RKO (cell line): Measurements from ENCODE around the gene FAAP100.

ENCODE experiments used
- DNase-seq: peaks from one replicate; pipeline ENCODE4 v3.0.0-alpha.2; 2016; ENCODE audit warnings: low spot score

The FAAP100 gene

DNA sequence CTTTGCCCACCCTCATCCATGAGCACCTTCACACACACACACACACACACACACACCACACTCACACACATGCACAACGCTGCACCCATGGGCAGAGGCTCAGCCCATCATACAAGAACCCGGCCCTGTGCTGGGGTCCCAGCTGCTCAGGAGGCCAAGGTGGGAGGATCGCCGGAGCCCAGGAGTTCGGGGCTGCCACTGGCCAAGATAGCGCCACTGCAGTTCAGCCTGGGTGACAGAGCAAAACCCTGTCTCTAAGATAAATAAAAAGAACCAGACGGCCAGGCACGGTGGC lies 27.3 kb downstream of the FAAP100 start:
- no peak for DNase-seq

DNA sequence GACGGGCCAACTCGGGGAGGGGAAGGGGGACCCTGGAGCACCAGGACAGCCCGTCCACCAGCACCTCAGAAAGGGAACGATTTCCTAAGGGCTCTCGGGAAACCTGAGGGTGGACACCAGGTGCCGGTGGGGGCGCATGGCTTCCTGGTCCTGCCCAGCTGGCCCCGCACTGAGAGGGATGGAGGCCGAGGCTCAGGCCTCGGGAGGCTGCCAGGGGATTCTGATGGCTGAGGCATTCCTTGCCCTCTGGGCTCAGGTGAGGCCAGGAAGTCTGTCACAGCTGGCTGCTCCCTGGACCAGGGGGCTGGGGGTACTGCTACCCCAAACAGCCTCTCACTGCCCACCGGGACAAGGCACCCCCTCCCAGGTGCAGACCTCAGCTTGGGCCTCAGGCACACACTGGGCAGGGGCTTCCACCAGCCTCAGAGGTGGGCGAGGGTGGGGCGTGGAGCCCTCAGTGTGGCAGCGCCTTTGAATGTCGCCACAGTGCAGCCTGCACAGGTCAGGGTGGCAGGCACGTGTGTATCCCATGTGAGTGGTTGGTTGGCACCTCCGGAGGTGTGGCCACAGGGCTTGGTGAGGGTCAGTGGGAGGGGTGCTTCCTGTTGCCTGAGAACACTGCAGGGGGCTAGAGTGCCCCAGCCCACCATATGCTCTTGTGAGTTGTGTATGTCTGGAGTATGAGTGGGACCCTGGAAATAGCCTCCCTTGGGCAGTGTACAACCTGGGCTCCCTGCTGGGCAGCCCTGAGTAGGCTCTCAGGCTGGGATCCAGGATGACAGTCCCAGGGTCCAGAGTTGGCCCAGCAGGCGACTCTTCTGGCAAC lies 27.9 kb downstream of the FAAP100 start:
- DNase-seq: no peak

DNA sequence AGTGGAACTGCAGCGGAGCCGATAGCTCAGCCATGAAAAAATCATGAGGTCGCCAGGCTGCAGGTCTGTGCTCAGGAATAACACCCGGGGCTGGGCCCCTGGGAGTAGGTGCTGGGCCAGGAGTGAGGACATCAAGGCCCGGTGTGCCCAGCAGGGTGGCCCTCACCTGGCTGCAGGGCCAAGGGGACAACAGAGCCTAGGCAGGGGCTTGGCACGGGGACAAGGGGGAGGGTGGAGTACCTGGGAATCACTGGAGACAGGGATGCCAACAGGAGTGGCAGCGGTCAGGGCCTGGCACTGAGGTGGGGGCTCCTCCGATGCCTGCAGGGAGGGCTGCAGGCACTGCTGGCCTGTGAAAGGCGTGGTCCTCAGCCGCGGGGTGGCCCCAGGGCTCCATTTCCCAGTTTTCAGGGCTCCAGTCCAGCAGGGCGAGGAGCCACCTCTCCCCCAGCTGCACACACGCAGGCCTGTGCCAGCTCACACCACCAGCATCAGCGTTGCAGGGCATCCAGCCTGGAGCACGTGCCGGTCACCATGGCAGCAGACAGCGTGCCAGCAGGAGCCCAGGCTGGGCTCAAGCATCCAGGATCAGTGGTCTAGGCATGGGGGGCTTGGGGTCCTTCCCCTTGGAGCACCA lies 28.6 kb downstream of the FAAP100 start:
- no peak for DNase-seq

DNA sequence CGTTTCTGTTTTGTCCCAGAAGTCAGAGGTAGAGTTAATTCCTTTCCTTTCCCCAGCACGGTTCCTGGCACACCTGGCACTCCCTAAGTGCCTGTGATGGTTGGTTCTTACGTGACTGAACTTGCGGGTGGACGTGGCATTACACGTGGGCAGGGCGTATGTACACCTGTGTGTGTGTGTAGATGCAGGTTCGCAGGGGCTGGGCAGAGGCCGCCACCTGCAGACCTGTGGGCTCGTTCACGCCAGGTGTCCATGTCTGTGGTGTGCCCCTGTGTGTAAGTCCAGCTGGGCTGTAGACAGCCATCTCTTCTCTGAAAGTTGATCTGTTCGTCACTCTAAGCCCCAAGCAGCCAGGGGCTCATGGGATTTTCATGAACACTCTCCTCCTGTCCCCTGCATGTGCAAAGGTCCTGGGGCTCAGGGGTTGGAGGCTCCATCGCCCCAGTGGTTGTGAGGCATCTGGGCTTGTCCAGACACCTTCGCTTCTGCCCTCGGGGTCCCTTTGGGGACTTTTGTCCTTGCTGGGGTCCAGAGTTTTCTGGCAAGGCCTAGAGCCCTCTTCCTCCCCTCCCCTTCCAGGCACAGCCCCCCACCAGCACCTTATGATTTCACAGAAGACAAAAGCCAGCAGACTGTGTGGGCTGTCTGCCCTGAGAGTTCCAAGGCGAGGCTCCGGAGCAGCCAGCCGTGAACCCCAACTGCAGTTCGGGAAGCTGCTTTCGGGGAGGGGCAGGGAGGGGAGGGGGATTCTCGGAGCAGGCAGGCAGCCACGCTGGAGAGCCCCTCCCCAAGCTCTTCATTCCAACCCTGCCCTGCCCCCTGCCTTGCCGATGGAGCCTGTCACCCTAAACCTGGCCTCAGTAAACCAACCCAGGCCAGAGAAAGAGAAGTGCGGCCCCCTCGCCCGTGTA lies 29.4 kb downstream of the FAAP100 start:
- no peak for DNase-seq

DNA sequence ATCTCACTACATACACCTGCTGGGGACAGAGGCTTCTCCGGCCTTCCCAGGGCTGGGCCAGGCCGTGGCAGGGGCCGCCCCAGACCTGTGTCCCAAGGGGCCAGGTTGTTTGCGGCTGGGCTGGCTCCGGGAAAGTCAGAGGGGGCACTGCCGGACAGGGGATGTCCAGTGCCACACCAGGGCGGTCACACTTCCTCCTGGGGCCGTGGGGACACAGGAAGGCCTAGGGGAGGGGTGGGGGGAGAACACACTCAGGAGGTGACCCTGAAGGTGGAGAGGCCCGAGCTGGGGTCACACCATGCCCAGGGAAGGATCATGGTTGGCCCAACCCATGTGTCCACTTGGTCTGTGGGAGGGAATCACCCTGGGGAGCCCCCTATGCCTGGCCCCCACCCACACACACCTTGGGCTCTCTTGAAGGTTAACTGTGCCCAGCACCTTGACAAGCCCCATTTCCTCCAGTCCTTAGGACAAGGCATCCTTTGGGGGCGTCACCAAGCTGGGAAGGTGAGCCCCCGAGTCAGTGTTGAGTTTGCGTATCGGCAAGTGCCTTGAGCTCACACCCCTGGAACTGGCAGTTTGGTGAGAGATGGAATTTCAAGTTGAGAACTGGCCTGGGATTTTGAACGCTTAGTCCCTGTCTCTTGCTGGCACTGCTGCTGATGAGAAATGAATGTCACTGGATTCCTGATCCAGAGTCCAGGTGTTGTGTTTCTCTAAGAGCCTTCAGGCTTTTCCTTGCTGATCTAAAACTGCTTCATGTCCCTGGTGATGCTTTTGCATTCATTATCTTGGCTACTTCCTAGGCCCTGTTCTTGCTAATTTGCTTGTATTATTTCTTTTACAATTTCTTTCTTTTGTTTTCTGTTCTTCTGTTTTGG lies 31.9 kb downstream of the FAAP100 start:
- no peak for DNase-seq

DNA sequence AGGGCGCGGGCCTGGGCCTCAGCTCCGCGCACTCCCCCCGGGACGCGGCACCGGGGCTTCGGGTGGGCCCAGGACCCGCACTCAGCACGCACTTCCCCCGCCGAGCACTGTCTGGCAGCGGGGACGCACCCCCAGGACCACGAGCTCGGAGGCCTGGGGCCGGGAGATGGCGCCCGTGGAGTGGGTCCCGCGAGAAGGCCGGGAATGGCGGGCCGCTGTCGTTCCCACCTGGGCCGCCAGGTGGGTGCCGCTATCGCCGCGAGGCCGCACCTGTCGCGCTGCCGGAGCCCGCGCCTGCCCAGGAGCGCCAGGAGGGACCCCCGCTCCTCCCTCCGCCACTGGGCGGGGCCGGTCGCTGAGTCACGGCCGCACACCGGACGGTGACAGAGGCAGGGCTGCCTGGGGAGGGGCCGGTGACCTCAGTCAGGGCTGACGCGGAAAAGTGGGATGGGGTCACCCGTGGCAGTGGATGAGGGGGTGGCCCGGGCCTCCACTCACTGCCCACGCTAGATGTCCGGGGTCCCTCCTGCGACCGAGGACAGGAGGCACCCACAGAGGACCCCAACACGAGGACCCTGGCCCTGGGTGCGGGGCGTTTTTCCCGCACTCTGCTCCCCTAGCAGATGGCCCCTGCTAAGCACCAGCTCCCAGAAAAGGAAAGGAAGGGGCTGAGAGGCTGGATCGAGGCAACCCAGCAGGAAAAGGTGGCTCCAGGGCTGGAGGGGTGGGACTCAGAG lies 32.7 kb downstream of the FAAP100 start:
- peak; percentile 45 for DNase-seq

DNA sequence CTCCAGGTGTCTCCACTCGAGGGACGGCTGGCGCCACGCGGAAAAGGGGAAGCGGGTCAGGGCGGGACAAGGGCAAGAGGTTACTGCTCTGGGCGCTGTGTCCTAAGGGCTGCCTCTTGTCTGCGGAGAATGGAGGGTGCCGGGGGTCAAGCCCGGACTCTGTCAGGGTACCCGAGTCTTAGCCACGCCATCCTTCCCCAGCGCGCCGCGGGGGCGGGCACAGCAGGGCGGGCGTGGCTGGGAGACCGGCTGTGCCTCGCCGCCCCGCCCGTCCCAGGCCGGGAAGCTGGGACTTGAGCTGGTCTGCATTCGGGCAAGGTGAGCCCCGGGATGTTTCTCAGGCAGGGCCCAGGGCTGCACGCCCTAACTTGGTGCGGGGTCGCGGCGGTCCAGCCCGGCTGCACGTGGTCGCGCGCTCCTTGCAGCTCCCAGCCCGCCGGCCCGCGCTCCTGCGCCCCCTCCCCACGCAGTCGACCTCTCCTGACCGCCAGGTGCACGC lies 33.3 kb downstream of the FAAP100 start:
- peak; percentile 66 for DNase-seq

DNA sequence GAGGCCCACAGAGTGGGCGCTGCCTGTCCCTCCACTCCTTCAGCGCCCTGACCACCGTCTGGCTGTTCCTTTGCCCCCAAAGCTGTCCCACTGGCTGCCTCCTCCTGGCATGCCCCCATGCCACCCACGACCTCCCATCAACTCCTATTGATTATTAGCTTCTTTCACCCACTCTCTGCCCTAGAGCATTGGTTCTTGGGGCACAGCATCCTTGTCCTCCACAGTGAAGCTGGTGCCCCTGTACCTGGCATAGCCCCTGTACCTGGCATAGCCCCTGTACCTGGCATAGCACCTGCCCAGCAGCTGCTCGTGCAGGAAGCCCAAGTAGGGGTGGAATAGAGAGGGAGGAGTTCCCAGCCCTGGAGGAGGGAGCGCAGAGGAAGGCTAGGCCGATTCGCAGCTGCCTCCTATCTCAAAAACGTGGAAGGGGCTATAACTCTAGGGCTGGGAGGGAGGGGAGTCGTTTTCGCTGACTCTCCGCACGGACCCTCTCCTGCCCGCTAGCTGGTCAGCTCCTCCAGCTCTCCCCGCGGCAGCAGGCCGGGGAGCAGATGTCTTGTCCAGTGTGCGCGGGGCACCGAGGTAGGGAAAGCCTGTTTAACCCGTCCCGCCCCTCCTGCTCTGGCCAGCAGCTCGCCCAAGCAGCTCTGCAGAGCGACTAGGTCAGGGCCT lies 33.9 kb downstream of the FAAP100 start:
- no peak for DNase-seq

DNA sequence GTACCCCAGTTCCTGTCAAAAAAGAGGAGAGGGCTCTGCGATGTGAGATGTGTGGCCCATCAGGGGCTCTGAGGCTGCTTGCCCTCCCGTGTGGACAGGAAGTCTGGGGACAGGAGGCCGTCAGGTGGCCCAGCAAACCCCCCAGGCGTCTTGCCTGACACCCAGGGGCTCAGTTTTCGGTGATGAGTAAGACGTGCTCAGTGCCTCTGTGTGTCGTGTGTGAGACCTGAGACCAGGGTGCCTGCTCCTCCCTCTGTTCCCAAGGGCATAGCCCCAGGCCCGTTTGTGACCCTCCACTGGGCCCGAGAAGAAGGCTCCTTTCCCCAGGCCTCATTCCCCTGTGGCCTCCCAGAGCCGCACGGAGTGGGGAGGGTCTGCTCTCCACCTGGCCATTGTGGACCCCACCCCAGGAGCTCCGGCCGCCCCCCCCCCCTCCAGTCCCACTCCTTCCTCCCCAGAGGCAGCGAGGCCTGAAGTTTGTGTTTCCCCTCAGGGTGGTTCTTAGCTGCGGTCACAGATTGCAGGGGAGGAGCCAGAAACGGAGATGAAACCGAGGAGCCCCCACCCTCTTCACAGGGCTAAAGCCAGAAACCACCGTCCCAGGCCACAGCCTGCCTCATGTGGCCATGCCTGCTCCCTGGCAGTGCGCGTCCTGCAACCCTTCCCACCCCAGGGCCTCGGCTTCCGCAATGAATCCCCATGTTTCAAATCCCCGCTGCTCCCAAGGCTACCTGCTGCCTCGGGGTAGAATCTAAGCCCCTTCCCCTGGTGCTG lies 34.6 kb downstream of the FAAP100 start:
- peak; percentile 74 for DNase-seq

DNA sequence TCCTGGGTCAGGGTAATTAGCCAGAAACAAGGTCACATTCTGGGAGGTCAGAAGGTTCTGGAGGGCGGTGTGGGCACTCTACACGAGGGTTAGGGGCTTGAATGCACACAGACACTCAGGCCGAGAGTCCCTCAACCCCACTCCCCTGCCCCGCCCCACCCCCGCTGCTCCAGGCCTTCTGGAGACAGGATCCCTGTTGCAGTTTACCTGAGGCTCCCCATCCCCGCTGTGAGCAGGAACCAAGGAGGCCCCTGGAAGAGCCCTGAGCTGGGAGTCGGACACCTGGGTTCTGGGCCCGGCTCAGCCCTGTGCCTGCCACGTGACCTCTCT lies 35.2 kb downstream of the FAAP100 start:
- DNase-seq: no peak

DNA sequence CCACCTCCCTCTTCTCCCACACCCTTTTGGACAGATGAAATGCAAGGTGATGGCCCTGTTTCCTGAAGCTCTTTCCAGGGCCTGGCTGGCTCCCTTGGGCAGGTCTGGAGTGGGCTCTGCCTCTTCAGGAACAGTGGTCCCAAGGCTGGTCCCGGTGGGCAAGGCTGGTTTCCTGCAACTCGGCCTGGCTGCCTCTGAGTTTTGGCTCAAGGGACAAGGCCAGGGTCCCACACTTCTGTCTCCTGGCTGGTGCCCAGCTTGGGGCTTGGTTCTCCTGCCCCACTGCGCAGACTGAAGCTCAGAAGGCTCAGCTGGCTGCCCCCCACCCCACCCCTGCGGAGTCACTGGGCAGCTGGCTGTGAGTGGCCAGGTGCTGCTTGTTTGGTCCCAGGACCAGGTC lies 35.7 kb downstream of the FAAP100 start:
- no peak for DNase-seq

DNA sequence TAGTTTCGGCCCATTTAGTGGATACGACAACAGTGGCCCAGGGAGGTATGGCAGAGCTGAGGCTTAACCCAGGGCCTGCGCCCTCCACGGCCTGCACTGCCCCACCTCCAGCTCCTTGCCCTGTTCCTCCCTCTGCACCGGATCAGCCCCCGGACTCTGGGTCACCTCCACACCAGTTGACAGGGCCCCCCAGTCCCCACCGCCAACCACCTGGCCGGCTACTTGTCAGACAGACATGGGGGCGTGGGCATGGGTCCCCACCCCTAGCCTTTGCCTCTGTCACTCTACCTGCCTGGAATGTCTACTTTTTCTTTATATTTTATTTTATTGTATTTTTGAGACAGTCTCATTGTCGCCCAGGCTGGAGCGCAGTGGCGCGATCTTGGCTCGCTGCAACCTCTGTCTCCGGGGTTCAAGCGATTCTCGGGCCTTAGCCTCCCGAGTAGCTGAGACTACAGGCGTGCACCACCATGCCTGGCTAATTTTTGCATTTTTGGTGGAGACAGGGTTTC lies 36.6 kb downstream of the FAAP100 start:
- no peak for DNase-seq

DNA sequence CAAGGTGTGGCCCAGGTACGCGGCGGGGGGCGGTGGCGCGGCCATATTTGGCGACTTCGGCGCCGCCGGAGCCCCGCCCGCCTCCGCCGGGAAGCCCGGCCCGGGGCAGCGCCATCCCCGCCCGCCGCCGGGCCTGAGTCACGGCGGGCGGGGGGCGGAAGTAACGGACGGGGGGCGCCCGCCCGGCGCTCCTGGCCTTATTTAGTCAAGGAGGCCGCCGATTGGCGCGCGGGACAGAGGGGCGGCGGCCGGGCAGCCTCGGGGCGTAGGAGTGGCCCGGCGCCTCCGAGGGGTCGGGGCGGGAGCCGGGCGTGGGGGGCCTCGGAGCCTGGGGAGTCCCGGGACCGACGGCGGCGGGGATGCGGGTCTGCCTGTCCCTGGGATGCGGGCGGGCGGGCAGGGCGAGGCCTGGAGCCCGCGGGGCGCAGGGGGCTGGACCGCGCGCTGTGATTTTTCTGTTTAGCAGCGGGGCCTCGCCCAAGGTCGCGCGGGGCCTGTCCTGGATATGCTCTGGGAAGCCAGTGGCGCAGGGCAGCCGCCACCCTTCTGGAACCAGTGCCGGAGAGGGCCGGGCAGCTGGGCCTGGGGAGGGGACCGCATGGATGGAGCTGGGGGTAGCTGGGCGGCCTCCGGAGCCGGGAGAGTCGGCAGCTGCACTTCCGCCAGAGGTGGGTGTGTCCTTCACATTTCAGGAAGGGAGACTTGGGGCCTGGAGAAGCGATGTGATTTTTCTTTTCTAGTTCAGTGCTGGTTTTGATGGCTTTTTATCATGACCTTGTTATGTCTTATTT lies 37.2 kb downstream of the FAAP100 start:
- peak; percentile 87 for DNase-seq

DNA sequence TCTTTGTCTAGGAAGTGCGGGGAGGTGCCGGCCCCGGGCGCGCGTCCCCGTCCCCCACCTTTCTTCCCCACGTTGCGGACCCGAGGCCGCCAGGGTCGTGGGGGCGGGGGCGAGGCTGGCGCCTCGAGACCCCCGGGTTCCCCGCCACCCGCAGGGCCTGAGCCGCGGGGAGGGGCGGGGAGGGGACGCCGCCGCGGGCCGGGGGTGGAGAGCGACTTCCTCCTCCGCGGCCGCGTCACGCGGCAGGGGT lies 37.7 kb downstream of the FAAP100 start:
- DNase-seq: no peak

DNA sequence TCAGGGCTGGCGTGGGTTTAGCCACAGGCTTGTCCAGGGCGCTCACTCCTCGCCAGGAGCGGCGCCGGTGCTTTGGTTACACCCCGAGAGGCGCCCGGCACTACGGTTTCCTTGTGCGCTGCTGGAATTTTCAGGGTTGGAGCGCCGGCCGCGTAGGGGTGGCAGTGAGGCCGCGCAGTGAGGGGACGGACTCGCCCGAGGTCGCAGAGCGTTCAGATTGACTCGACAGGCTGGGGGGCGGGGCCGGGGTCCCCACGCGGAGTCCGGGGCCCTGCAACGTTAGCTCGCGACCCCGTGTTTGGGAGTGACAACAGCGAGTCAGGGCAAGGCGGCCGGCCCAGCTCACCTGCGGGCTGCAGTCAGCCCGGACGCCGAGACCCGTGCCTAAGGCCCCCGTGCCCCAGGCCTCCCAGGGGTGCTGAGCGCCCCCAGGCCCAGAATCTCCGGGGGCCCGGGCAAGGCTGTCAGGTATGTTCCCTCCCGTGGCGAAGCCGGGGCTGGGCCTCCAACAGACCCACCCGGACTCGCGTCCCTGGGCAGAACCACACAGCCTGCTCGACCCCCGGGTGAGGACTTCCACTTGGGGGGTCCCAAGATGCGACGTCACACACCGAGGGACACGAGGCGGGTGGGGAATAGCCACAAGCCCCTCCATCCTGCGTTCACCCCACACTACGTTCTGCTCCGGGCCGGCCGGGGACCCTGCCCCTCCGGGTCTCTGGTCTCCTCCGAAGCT lies 38.2 kb downstream of the FAAP100 start:
- DNase-seq: peak; percentile 83

DNA sequence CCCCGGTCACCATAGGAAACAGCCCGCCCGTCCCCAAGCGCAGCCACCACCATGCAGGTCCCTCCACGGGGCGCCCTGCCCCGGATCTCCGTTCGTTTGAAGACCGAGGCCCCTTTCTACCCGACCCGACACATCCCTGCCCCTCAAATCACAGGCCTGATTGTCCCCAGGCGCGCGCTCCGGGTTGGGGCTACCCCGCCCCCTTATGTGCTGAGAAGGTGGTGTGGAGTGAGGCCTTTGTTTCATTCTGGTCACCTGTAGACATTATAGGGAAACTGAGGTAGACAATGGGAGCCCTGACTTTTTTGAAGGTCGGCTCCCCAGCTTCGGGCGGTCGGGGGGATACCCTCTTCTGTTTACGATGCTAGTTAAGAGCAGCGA lies 38.8 kb downstream of the FAAP100 start:
- DNase-seq: peak; percentile 77

DNA sequence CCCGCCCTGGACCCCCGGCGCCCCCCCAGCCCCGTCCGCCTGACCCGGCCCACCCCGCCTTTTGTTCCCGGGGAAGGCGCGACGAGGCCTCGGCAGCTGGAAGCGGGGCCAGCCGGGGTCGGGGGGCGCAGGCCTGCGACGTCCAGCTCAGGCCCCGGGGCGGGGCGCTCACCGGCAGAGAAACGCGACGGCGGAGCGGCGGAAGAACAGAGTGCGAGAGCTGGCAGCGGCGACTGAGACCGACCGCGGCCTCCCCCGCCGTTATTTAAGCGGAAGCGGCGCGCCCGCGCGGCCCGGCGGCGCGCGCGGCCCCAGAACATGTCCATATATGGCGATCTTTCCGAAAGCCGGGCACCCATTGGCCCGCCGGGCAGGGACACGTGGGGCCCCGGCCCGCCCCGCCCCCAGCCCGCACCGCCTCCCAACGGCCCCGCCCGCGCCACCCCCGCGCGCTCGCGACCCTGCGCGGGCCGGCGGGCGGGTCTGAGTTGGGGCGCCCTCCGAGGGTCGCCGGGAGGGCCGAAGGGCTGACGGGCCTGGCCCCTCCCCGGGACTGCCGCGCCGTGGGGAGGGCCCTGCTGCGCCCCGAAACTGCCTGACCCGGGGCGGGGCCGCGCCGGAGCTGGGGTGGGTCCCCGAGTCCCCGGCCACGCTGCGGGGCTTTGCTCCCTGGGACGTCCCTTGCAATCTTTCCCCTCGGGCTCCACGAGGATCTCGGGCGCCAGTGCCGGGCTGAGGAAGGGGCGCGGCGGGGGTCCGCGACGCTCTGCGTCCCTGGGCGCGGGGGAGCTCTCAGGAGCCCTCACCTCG lies 39.4 kb downstream of the FAAP100 start, which contains the start of gene ACTG1:
ACTG1 (minus strand) TSS at position 238 of the 810 bp plus-strand sequence. CDS start 445 bp downstream, outside the sequence.
- DNase-seq: peak; percentile 94
